Right lobe of liver (tissue), 6 donors: ENCODE measurements around the gene RXFP4. TPM values are rescaled to one million over a fixed set of nuclear protein-coding genes. Genes with fewer than 3 reads are reported as not detected.
A peak's percentile ranks its signal among the peaks of the same experiment; 100 is the strongest.

ENCODE experiments used
- ATAC-seq, 4 donors: fragments of 200-7000 bp; cut with Tn5 transposase; one replicate each; pipeline ENCODE4 v1.9.1; 2020; ENCODE audit warnings: mild to moderate bottlenecking in 4 of 4, moderate library complexity in 4 of 4
- DNase-seq, 3 donors: peaks; one replicate each; pipeline ENCODE4 v3.0.0-alpha.2; 2020
- H3K27ac ChIP-seq, 3 donors: fragments of 200-600 bp; one replicate each; pipeline ENCODE4 v1.8.0; 2022
- H3K27me3 ChIP-seq, 2 donors: fragments of 200-600 bp; one replicate each; pipeline ENCODE4 v1.8.0; 2022
- H3K36me3 ChIP-seq, 4 donors: fragments of 200-600 bp; sonication (generic) in 1 of 4; one replicate each; pipeline versions ENCODE4 v1.5.1 to v1.8.0; 2017 to 2022; ENCODE audit warnings: control low read depth in 1 of 4
- H3K4me1 ChIP-seq, 4 donors: fragments of 200-600 bp; sonication (generic) in 1 of 4; one replicate each; pipeline versions ENCODE4 v1.5.1 to v1.8.0; 2017 to 2022; ENCODE audit warnings: control low read depth in 1 of 4
- H3K4me3 ChIP-seq, 3 donors: fragments of 200-600 bp; one replicate each; pipeline ENCODE4 v1.8.0; 2022
- H3K9me3 ChIP-seq, 4 donors: fragments of 200-600 bp; sonication (generic) in 1 of 4; one replicate each; pipeline versions ENCODE4 v1.5.1 to v1.8.0; 2017 to 2022; ENCODE audit warnings: control low read depth in 1 of 4
- CTCF ChIP-seq, 4 donors: fragments of 200-600 bp in 3 of 4; fragments of 450-650 bp in 1 of 4; IDR thresholded peaks; one replicate each; pipeline versions ENCODE4 v1.5.1 to v1.8.0; 2016 to 2022; ENCODE audit warnings: antibody characterized with exemption in 4 of 4, mild to moderate bottlenecking in 2 of 4
- POLR2A ChIP-seq: fragments of 450-650 bp; IDR thresholded peaks from one replicate; pipeline ENCODE4 v1.6.1; 2017; ENCODE audit warnings: antibody characterized with exemption, mild to moderate bottlenecking
- WGBS: methylation state at CpG from one replicate; pipeline ENCODE4 v1.1.6; 2018; ENCODE audit warnings: low coverage, low lambda C conversion rate; ENCODE audit not compliant: insufficient coverage; ENCODE audit errors: missing lambda C conversion rate; 5-methylcytosine and 5-hydroxymethylcytosine counted together
- intact Hi-C, 2 donors: fragments of 100-400 bp; cut with DNase I; formaldehyde crosslinking; loops; one replicate each; pipeline versions ENCODE4 v1.11.2 to v1.14.1; 2022
- total RNA-seq, 6 experiments: library from RNA; depleted of rRNA in 2 of 6; stranded (reverse); fragments of >200 nt in 2 of 6; fragmentation: NEBNext Ultra II Directional in 3 of 6; extraction: Animal tissue kit (Norgen Biotek cat#: 25700) in 3 of 6; gene quantifications; one replicate each; pipeline versions ENCODE4 v1.1.0 to v1.2.4, GENCODE V29; 2016 to 2023
- donor health status: DM: no; HTN: yes; CAD: no.
- donor health status: DM: no; HTN: no; CAD: no.
- donor health status: DM: no; HTN: no; CAD: no.
- donor health status: DM: no; HTN: yes; CAD: no.
- donor health status: DM: no; HTN: yes; CAD: no.

Gene RXFP4
- total RNA-seq, 6 experiments from 2014 or later = not detected

GRCh38 chr1:155978325-155978972 lies 37.0 kb downstream of the RXFP4 start, which contains the start of gene ARHGEF2:
ARHGEF2 (minus strand) TSS chr1:155978547; CDS start chr1:155978427, 120 bp downstream.
- Histone ChIP-seq H3K4me1 (peaks cover 0 to 6% (median 0%) of the 10 kb centered on the region in 4 donors), H3K9me3 (no peaks in the 10 kb centered on the region), H3K27ac (peak within 1 kb of the TSS; percentile 73 to 89 (median 77)), H3K27me3 (no peaks in the 10 kb centered on the region), H3K4me3 (peak within 1 kb of the TSS; percentile 57 to 63 (median 59)), H3K36me3 (no peaks in the 10 kb centered on the region)
- 9% methylated on average over 12 of the region's 52 CpGs for WGBS
- peak; percentile 76 to 78 (median 78) for ATAC-seq
- TF ChIP-seq CTCF (IDR thresholded peaks at IDR 0.05) (peak in 3 of 4 donors; percentile 9 to 14 (median 12)), POLR2A (peak; percentile 56)
- intact Hi-C loops = no loop called here
- peak; percentile 78 to 88 (median 88) for DNase-seq

GRCh38 chr1:155978973-155979429 lies 37.6 kb downstream of the RXFP4 start:
- no peaks in the 10 kb centered on the region for H3K36me3 ChIP-seq
- intact Hi-C loops = no loop called here
- no peaks in the 10 kb centered on the region for H3K27me3 ChIP-seq
- peaks cover 0 to 6% (median 0%) of the 10 kb centered on the region in 4 donors for H3K4me1 ChIP-seq
- peak overlapping the region; percentile 57 to 63 (median 59) for H3K4me3 ChIP-seq
- peak overlapping the region; percentile 73 to 89 (median 77) for H3K27ac ChIP-seq
- no peaks in the 10 kb centered on the region for H3K9me3 ChIP-seq
- WGBS = 12% methylated on average over 3 of the region's 8 CpGs
- ATAC-seq = peak in 3 of 4 donors; percentile 12 to 31 (median 20)
- TF ChIP-seq POLR2A (no peak), CTCF (IDR thresholded peaks at IDR 0.05) (no peak)
- no peak for DNase-seq

GRCh38 chr1:155979597-155980343 lies 38.3 kb downstream of the RXFP4 start:
- Histone ChIP-seq H3K9me3 (no peaks in the 10 kb centered on the region), H3K27ac (peak overlapping the region; percentile 73 to 89 (median 77)), H3K36me3 (no peaks in the 10 kb centered on the region), H3K27me3 (no peaks in the 10 kb centered on the region), H3K4me1 (peaks cover 0 to 6% (median 0%) of the 10 kb centered on the region in 4 donors), H3K4me3 (peak overlapping the region in 1 of 3 donors; percentile 57)
- intact Hi-C loops = loop anchor here in 1 of 2 donors (5.0 kb wide), 1 partner anchor 37 kb away; the partner anchor contains the start of gene RXFP4
- TF ChIP-seq POLR2A (no peak), CTCF (IDR thresholded peaks at IDR 0.05) (no peak)
- ATAC-seq (no peak), DNase-seq (no peak)
- WGBS = 57% methylated on average over 3 of the region's 4 CpGs

- ATAC-seq = peak in 1 of 4 donors; percentile 31
- Histone ChIP-seq H3K4me1 (peaks cover 0 to 6% (median 0%) of the 10 kb centered on the region in 4 donors), H3K36me3 (no peaks in the 10 kb centered on the region), H3K9me3 (no peaks in the 10 kb centered on the region), H3K27ac (peak overlapping the region in 2 of 3 donors; percentile 6 to 13), H3K4me3 (no peak overlapping the region), H3K27me3 (no peaks in the 10 kb centered on the region)
- no peak for TF ChIP-seq CTCF (IDR thresholded peaks at IDR 0.05)
- peak; percentile 47 for TF ChIP-seq POLR2A
- 35% methylated on average over 5 of the region's 6 CpGs for WGBS
- intact Hi-C loops = loop anchor here in 1 of 2 donors (5.0 kb wide), 1 partner anchor 39 kb away; the partner anchor contains the start of gene RXFP4
- no peak for DNase-seq
Measured at GRCh38 chr1:155981266-155982088, 40.0 kb downstream of the RXFP4 start.
